HG03060 (cell line): ENCODE data around the gene BATF3.

Source experiments
- ATAC-seq: cut with Tn5 transposase; IDR thresholded peaks from one replicate; pipeline ENCODE4 v1.9.1; 2021; ENCODE audit warnings: low read depth, moderate number of reproducible peaks; ENCODE audit not compliant: unreplicated experiment

The BATF3 gene

DNA sequence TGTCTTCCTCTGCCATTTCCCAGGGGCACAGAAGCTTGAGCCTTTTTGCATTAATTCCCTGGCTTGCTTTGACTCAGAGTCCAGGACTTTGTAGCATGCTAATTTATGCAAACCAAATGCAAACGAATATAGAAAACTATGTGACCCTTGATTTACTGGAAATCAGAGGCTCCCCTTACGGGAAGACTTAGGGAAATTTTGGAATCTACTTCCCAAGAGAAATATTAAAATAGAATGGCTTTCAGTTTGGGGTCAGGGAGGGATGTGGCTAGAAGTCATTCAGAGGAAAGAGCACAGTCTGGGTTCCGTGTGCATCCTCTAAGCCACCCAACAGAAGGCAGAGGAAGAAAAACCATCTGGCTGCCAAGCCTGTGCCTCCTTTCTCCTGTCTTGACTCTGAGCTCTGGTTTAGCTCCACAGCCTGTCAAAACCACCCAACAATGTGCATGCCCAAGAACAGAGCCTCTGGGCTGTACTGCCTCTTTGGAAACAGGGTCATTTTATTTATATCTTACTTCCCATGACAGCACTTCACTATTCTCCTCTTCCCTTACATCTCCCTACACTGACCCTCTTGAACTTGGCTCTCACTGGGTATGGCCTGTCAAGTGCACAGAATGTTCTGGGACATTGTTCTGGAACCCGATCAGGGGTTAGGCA, 61.0 kb downstream of the BATF3 start:
- ATAC-seq, result no peak

- ATAC-seq, result no peak
These were observed 61.7 kb downstream of the BATF3 start for GRCh38 chr1:212637902-212638301.
